WTC11 (cell line): Measurements from ENCODE around the gene CCL13. TPM values are rescaled to one million over a fixed set of nuclear protein-coding genes. Genes with fewer than 3 reads are reported as not detected.

ENCODE experiments used
- ATAC-seq: fragments of 200-7000 bp; cut with Tn5 transposase; 2 replicates; pipeline ENCODE4 v1.10.0; 2021; ENCODE audit warnings: mild to moderate bottlenecking, moderate library complexity
- CTCF ChIA-PET: fragments of 300-600 bp; sonication (Branson Sonifier 250); formaldehyde crosslinking; loops from one replicate; lab custom pipeline; 2021; ENCODE audit warnings: antibody characterized with exemption; lab: Charles Lee
- POLR2A ChIA-PET: fragments of 350-600 bp; sonication (Branson Sonifier 250); formaldehyde crosslinking; loops from one replicate; lab custom pipeline; 2021; ENCODE audit warnings: antibody characterized with exemption; lab: Charles Lee
- DNase-seq: peaks from one replicate; pipeline ENCODE4 v3.0.0; 2021; ENCODE audit warnings: low spot score
- H3K27ac Mint-ChIP-seq: 2 replicates; pipeline ENCODE4 v1.8.0; 2021; ENCODE audit warnings: mixed read lengths
- H3K27me3 Mint-ChIP-seq: 2 replicates; pipeline ENCODE4 v1.8.0; 2021; ENCODE audit warnings: low read depth, mild to moderate bottlenecking, moderate library complexity, mixed read lengths
- H3K36me3 Mint-ChIP-seq: 2 replicates; pipeline ENCODE4 v1.8.0; 2021; ENCODE audit warnings: mixed read lengths
- H3K4me1 Mint-ChIP-seq: 2 replicates; pipeline ENCODE4 v1.8.0; 2022; ENCODE audit warnings: mixed read lengths
- H3K4me3 Mint-ChIP-seq: 2 replicates; pipeline ENCODE4 v1.8.0; 2021; ENCODE audit warnings: mild to moderate bottlenecking, moderate library complexity, mixed read lengths
- H3K9me3 Mint-ChIP-seq: 2 replicates; pipeline ENCODE4 v1.8.0; 2021; ENCODE audit warnings: mixed read lengths
- ATF2 ChIP-seq: sonication (generic); formaldehyde crosslinking; IDR thresholded peaks from 2 replicates; pipeline ENCODE4 v1.8.1; 2022; ENCODE audit warnings: low read depth, missing genetic modification reagents, borderline replicate concordance
- CREB1 ChIP-seq: sonication (generic); formaldehyde crosslinking; IDR thresholded peaks from 2 replicates; pipeline ENCODE4 v1.8.0; 2023; ENCODE audit warnings: mild to moderate bottlenecking, missing genetic modification reagents
- EMX1 ChIP-seq: fragments of 250-450 bp; sonication (Bioruptor Pico); IDR thresholded peaks from 2 replicates; pipeline ENCODE4 v1.8.0; 2021; ENCODE audit warnings: mild to moderate bottlenecking
- ETV6 ChIP-seq: sonication (generic); formaldehyde crosslinking; IDR thresholded peaks from 2 replicates; pipeline ENCODE4 v1.8.1; 2022; ENCODE audit warnings: mild to moderate bottlenecking, missing genetic modification reagents
- FOXJ3 ChIP-seq: sonication (generic); formaldehyde crosslinking; IDR thresholded peaks from 2 replicates; pipeline ENCODE4 v1.9.0; 2021; ENCODE audit warnings: missing genetic modification reagents, mild to moderate bottlenecking, borderline replicate concordance
- GABPB1 ChIP-seq: sonication (generic); formaldehyde crosslinking; IDR thresholded peaks from 2 replicates; pipeline ENCODE4 v1.8.1; 2023; ENCODE audit warnings: mild to moderate bottlenecking, missing genetic modification reagents
- HMGXB4 ChIP-seq: sonication (generic); formaldehyde crosslinking; IDR thresholded peaks from 2 replicates; pipeline ENCODE4 v1.8.1; 2023; ENCODE audit warnings: mild to moderate bottlenecking, moderate library complexity, missing genetic modification reagents
- IRF2 ChIP-seq: sonication (generic); formaldehyde crosslinking; IDR thresholded peaks from 2 replicates; pipeline ENCODE4 v1.8.0; 2022; ENCODE audit warnings: low read depth, missing genetic modification reagents, borderline replicate concordance
- JAZF1 ChIP-seq: fragments of 250-450 bp; sonication (Bioruptor Pico); IDR thresholded peaks from 2 replicates; pipeline ENCODE4 v1.9.0; 2021; ENCODE audit warnings: moderate library complexity, mild to moderate bottlenecking, inconsistent platforms
- JUN ChIP-seq: sonication (generic); formaldehyde crosslinking; IDR thresholded peaks from 2 replicates; pipeline ENCODE4 v1.8.0; 2023; ENCODE audit warnings: mild to moderate bottlenecking, missing genetic modification reagents
- MLX ChIP-seq: sonication (generic); formaldehyde crosslinking; IDR thresholded peaks from 2 replicates; pipeline ENCODE4 v1.8.1; 2023; ENCODE audit warnings: mild to moderate bottlenecking, missing genetic modification reagents, moderate library complexity
- NFYB ChIP-seq: sonication (generic); formaldehyde crosslinking; conservative IDR thresholded peaks from 2 replicates; pipeline ENCODE4 v1.8.0; 2022; ENCODE audit warnings: low read depth, missing genetic modification reagents
- NR3C1 ChIP-seq: sonication (generic); formaldehyde crosslinking; conservative IDR thresholded peaks from 2 replicates; pipeline ENCODE4 v1.8.1; 2023; ENCODE audit warnings: low read depth, mild to moderate bottlenecking, missing genetic modification reagents
- OVOL2 ChIP-seq: fragments of 250-450 bp; sonication (Bioruptor Pico); IDR thresholded peaks from 2 replicates; pipeline ENCODE4 v1.9.0; 2021; ENCODE audit warnings: mild to moderate bottlenecking, borderline replicate concordance
- SMAD3 ChIP-seq: sonication (generic); formaldehyde crosslinking; IDR thresholded peaks from 2 replicates; pipeline ENCODE4 v1.8.0; 2022; ENCODE audit warnings: missing genetic modification reagents, mild to moderate bottlenecking, borderline replicate concordance
- SMAD4 ChIP-seq: sonication (generic); formaldehyde crosslinking; IDR thresholded peaks from 2 replicates; pipeline ENCODE4 v1.8.0; 2022; ENCODE audit warnings: mild to moderate bottlenecking, missing genetic modification reagents
- ZNF138 ChIP-seq: sonication (generic); formaldehyde crosslinking; conservative IDR thresholded peaks from 2 replicates; pipeline ENCODE4 v1.8.1; 2022; ENCODE audit warnings: mild to moderate bottlenecking, moderate library complexity, missing genetic modification reagents
- ZNF671 ChIP-seq: fragments of 250-450 bp; sonication (Bioruptor Pico); IDR thresholded peaks from 2 replicates; pipeline ENCODE4 v1.8.0; 2021; ENCODE audit warnings: mild to moderate bottlenecking
- total RNA-seq: library from RNA; stranded (reverse); gene quantifications from 3 replicates; pipeline ENCODE4 v1.2.3, GENCODE V29; 2021

CCL13 gene
- total RNA-seq, 1 experiment from 2014 or later = not detected

- TF ChIP-seq IRF2 (CRISPR knock-in tag) = no peak
- no peak for TF ChIP-seq ZNF671 (CRISPR knock-in tag)
- TF ChIP-seq, all 79 proteins: peak for 0
Observed at GRCh38 chr17:34337701-34338100, 18.6 kb upstream of the CCL13 start (continued).

GRCh38 chr17:34339138-34339770 lies 17.0 kb upstream of the CCL13 start:
- DNase-seq = no peak
- Mint-ChIP-seq H3K36me3 (no peaks in the 10 kb centered on the region), H3K27ac (no peak overlapping the region), H3K9me3 (peaks cover 7% of the 10 kb centered on the region), H3K27me3 (peaks cover 8% of the 10 kb centered on the region), H3K4me1 (no peaks in the 10 kb centered on the region), H3K4me3 (no peak overlapping the region)
- POLR2A ChIA-PET = no interaction called here
- CTCF ChIA-PET = interaction anchor here (2.6 kb wide), 1 partner anchor 22 kb away, joined by 11 read pairs; no protein-coding TSS in a partner anchor
- ATAC-seq = no peak
- TF ChIP-seq ATF2 (no peak), ZNF138 (CRISPR knock-in tag) (no peak), HMGXB4 (no peak), JUN (CRISPR knock-in tag) (no peak)

- no peaks in the 10 kb centered on the region for H3K4me1 Mint-ChIP-seq
- CTCF ChIA-PET = interaction anchor here (1.5 kb wide), 1 partner anchor 19 kb away, joined by 3 read pairs; no protein-coding TSS in a partner anchor
- H3K9me3 Mint-ChIP-seq = no peaks in the 10 kb centered on the region
- TF ChIP-seq SMAD3 (CRISPR knock-in tag) (no peak), ZNF671 (CRISPR knock-in tag) (no peak), MLX (CRISPR knock-in tag) (no peak), FOXJ3 (CRISPR knock-in tag) (no peak), ETV6 (no peak), SMAD4 (CRISPR knock-in tag) (no peak), OVOL2 (no peak), NR3C1 (CRISPR knock-in tag) (no peak), EMX1 (no peak), CREB1 (CRISPR knock-in tag) (no peak), NFYB (CRISPR knock-in tag) (no peak)
- peaks cover 4% of the 10 kb centered on the region for H3K27me3 Mint-ChIP-seq
- POLR2A ChIA-PET = no interaction called here
- H3K36me3 Mint-ChIP-seq = no peaks in the 10 kb centered on the region
- H3K27ac Mint-ChIP-seq = no peak overlapping the region
- H3K4me3 Mint-ChIP-seq = no peak overlapping the region
- ATAC-seq (no peak), DNase-seq (no peak)
Observed at GRCh38 chr17:34341916-34342315, 14.4 kb upstream of the CCL13 start.

- ChIA-PET CTCF (no interaction called here), POLR2A (no interaction called here)
- no peak for DNase-seq
- Mint-ChIP-seq H3K4me3 (no peak overlapping the region), H3K9me3 (no peaks in the 10 kb centered on the region), H3K27ac (no peak overlapping the region), H3K4me1 (peaks cover 3% of the 10 kb centered on the region; the same call in 1 of the 2 replicates), H3K27me3 (no peaks in the 10 kb centered on the region; the same call in 1 of the 2 replicates), H3K36me3 (no peaks in the 10 kb centered on the region)
- no peak for ATAC-seq
- no peak for TF ChIP-seq JAZF1 (CRISPR knock-in tag)
- peak; percentile 44; the same call in 1 of the 2 replicates for TF ChIP-seq GABPB1
Observed at GRCh38 chr17:34347063-34347462, 9.2 kb upstream of the CCL13 start.
